ENCODE measurements around the gene TADA3. TPM values are rescaled to one million over a fixed set of nuclear protein-coding genes. Genes with fewer than 3 reads are reported as not detected.

Gene TADA3
- total RNA-seq, 4 donors from 2014 or later, result 53.7 to 504 (median 92.0) TPM

DNA sequence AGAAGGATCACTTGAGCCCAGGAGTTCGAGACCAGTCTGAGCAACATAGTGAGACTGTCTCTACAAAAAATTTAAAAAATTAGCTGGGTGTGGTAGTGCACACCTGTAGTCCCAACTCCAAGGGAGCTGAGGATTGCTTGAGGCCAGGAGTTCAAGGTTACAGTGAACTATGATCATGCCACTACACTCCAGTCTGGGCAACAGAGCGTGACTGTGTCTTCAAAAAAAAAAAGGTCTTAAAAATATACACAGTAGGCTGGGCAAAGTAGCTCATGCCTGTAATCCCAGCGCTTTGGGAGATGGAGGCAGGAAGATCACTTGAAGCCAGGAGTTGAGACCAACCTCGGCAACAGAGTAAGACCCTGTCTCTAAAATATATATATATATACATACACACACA is 11.4 kb downstream of the TADA3 start:
- WGBS, 2 donors (ENCODE audit: low coverage in 1 of 2), result 77 to 85% methylated on average over 3 to 4 of the region's 4 CpGs
- no peak overlapping the region for H3K4me3 ChIP-seq
- intact Hi-C loops (cut with DNase I; ENCODE audit: low total_unique reads), result no loop called here
- H3K36me3 ChIP-seq, result peaks cover 0 to 38% (median 18%) of the 10 kb centered on the region in 4 donors
- TF ChIP-seq POLR2A (IDR thresholded peaks at IDR 0.05) (no peak), EP300 (IDR thresholded peaks at IDR 0.05; ENCODE audit: low read depth) (no peak), POLR2AphosphoS5 (IDR thresholded peaks at IDR 0.05) (no peak)
- TF ChIP-seq, protein P1, sequence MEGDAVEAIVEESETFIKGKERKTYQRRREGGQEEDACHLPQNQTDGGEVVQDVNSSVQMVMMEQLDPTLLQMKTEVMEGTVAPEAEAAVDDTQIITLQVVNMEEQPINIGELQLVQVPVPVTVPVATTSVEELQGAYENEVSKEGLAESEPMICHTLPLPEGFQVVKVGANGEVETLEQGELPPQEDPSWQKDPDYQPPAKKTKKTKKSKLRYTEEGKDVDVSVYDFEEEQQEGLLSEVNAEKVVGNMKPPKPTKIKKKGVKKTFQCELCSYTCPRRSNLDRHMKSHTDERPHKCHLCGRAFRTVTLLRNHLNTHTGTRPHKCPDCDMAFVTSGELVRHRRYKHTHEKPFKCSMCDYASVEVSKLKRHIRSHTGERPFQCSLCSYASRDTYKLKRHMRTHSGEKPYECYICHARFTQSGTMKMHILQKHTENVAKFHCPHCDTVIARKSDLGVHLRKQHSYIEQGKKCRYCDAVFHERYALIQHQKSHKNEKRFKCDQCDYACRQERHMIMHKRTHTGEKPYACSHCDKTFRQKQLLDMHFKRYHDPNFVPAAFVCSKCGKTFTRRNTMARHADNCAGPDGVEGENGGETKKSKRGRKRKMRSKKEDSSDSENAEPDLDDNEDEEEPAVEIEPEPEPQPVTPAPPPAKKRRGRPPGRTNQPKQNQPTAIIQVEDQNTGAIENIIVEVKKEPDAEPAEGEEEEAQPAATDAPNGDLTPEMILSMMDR (IDR thresholded peaks at IDR 0.05), result no peak
- H3K27ac ChIP-seq, result peak overlapping the region in 2 of 4 donors; percentile 35 to 57
- DNase-seq, result no peak
- H3K9me3 ChIP-seq, result no peaks in the 10 kb centered on the region
- H3K27me3 ChIP-seq, result no peaks in the 10 kb centered on the region
- H3K4me1 ChIP-seq, result peaks cover 0 to 23% (median 9%) of the 10 kb centered on the region in 4 donors
- in situ Hi-C loops (cut with MboI; ENCODE audit: low pct_ligation_motif_present in 1 of 4, low pct_unique_long_range_greater_than_20kb in 1 of 4, low sequenced_read_pairs in 3 of 4), result no loop called here

DNA sequence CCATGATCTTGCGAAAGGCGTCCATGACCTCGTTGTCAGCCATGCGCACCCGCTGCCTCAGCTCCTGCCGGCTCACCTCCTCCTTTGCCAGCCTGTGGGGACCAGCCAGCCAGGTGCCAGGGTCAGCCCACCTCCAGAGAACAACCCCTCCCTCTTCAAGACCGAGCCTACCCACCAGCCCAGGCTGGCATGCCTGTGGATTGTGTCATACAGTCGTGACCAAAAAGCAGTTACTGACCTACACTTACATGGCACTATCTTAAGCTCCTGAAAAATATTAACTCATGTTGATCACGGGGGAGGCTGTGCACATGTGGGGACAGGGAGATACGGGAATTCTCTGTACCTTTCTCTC is 11.8 kb downstream of the TADA3 start:
- H3K36me3 ChIP-seq, result peaks cover 0 to 35% (median 17%) of the 10 kb centered on the region in 4 donors
- H3K4me3 ChIP-seq, result no peak overlapping the region
- peaks cover 0 to 23% (median 9%) of the 10 kb centered on the region in 4 donors for H3K4me1 ChIP-seq
- peak overlapping the region; percentile 35 to 57 (median 44) for H3K27ac ChIP-seq
- no peaks in the 10 kb centered on the region for H3K9me3 ChIP-seq
- in situ Hi-C loops (cut with MboI; ENCODE audit: low pct_ligation_motif_present in 1 of 4, low pct_unique_long_range_greater_than_20kb in 1 of 4, low sequenced_read_pairs in 3 of 4) (no loop called here), intact Hi-C loops (cut with DNase I; ENCODE audit: low total_unique reads) (no loop called here)
- TF ChIP-seq, protein P1 (IDR thresholded peaks at IDR 0.05), result no peak
- TF ChIP-seq EP300 (IDR thresholded peaks at IDR 0.05; ENCODE audit: low read depth) (no peak), POLR2AphosphoS5 (IDR thresholded peaks at IDR 0.05) (no peak)
- 60 to 83% methylated on average over 1 to 10 of the region's 10 CpGs for WGBS, 2 donors (ENCODE audit: low coverage in 1 of 2)
- H3K27me3 ChIP-seq, result no peaks in the 10 kb centered on the region
- no peak for DNase-seq

DNA sequence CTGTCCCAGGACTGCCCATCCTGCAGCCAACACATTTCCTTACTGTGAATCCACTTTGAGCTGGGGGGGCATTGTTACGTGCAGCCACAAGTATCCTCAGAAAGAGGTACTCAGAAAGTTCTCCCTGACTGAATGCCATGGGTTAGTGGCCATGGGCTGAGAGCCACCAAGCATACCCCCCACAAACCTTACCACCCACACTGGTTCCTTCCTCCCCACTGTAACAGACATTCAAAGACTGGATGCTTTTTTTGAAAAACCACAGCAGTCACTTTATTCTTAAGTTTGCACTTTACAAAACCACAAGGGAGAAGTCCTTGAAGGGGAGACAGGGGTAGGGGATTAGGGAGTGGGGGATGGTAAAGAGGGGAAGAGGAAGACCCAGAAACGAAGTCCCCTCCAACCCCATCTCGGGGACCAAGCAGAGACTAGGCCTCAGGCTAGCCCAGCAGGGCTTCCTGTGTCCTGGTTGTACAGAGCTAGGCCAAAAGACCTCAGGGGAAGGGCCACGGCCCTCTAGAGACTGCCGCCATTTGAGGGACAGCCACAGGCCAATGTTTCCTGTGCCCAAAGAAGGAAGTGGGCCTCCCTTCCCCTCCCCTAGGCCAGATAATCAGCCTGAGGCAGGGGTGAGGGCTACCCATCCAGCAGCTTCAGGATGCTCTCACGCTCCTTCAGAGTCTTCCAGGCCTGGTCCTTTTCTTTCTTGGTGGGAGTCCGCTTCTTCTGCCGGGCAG is 12.4 kb downstream of the TADA3 start:
- DNase-seq, result peak; percentile 24
- peak overlapping the region; percentile 35 to 57 (median 44) for H3K27ac ChIP-seq
- H3K4me1 ChIP-seq, result peaks cover 0 to 23% (median 9%) of the 10 kb centered on the region in 4 donors
- in situ Hi-C loops (cut with MboI; ENCODE audit: low pct_ligation_motif_present in 1 of 4, low pct_unique_long_range_greater_than_20kb in 1 of 4, low sequenced_read_pairs in 3 of 4) (no loop called here), intact Hi-C loops (cut with DNase I; ENCODE audit: low total_unique reads) (no loop called here)
- no peaks in the 10 kb centered on the region for H3K9me3 ChIP-seq
- no peak overlapping the region for H3K4me3 ChIP-seq
- TF ChIP-seq POLR2AphosphoS5 (IDR thresholded peaks at IDR 0.05) (no peak), EP300 (IDR thresholded peaks at IDR 0.05; ENCODE audit: low read depth) (no peak), POLR2A (IDR thresholded peaks at IDR 0.05) (no peak)
- TF ChIP-seq, protein P1 (IDR thresholded peaks at IDR 0.05), result no peak
- no peaks in the 10 kb centered on the region for H3K27me3 ChIP-seq
- H3K36me3 ChIP-seq, result peaks cover 0 to 30% (median 14%) of the 10 kb centered on the region in 4 donors
- 54 to 75% methylated on average over 2 to 8 of the region's 8 CpGs for WGBS, 2 donors (ENCODE audit: low coverage in 1 of 2)

DNA sequence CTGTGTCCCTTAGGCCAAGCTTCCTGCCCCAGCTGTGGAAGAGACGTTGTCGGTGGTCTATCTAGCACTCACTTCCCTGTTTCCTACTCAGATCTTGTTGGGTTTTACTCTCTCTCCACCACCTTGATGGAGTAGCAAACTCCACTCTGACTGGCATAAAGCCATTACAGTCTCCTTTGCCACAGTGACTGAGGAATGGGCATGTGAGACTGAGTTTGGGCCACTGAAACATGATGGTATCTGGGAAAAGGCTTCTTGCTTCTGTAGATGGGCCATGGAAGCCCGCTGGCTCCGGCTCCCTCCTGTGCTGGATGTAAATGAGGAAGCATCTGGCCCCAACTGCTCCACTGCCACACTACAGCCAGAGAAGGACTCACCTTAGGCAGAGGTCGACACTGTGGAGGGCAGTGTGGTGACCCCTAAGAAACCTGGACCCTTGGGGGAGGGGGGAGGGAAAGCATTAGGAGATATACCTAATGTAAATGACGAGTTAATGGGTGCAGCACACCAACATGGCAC is 13.1 kb downstream of the TADA3 start:
- no peak for TF ChIP-seq POLR2AphosphoS5 (IDR thresholded peaks at IDR 0.05)
- TF ChIP-seq POLR2A (IDR thresholded peaks at IDR 0.05), result no peak
- TF ChIP-seq, protein P1 (IDR thresholded peaks at IDR 0.05), result no peak
- no peak for TF ChIP-seq EP300 (IDR thresholded peaks at IDR 0.05; ENCODE audit: low read depth)
- no peaks in the 10 kb centered on the region for H3K9me3 ChIP-seq
- H3K36me3 ChIP-seq, result peaks cover 0 to 22% (median 10%) of the 10 kb centered on the region in 4 donors
- no peaks in the 10 kb centered on the region for H3K27me3 ChIP-seq
- 77% methylated on average over 5 of the region's 6 CpGs; no CpG with 5 or more reads in 1 of the 2 donors for WGBS, 2 donors (ENCODE audit: low coverage in 1 of 2)
- peaks cover 0 to 23% (median 9%) of the 10 kb centered on the region in 4 donors for H3K4me1 ChIP-seq
- intact Hi-C loops (cut with DNase I; ENCODE audit: low total_unique reads), result no loop called here
- in situ Hi-C loops (cut with MboI; ENCODE audit: low pct_ligation_motif_present in 1 of 4, low pct_unique_long_range_greater_than_20kb in 1 of 4, low sequenced_read_pairs in 3 of 4), result no loop called here
- no peak for DNase-seq
- H3K27ac ChIP-seq, result peak overlapping the region; percentile 35 to 57 (median 42)
- no peak overlapping the region for H3K4me3 ChIP-seq
